Hematopoietic multipotent progenitor cell treated with erythropoietin and hydrocortisone succinate and interleukin-3 and kit ligand, for 17 days (in vitro differentiated cells): ENCODE measurements around the gene RHBDD1.

Source experiments
- DNase-seq: peaks from one replicate; pipeline ENCODE4 v3.0.0-alpha.2; 2015; ENCODE audit warnings: low spot score

RHBDD1 gene

GRCh38 chr2:226845386-226846116 is 9.7 kb downstream of the RHBDD1 start:
- DNase-seq = no peak

GRCh38 chr2:226847090-226847489 is 11.2 kb downstream of the RHBDD1 start:
- DNase-seq = no peak

- DNase-seq = no peak
These were observed 11.7 kb downstream of the RHBDD1 start for GRCh38 chr2:226847511-226847910.

GRCh38 chr2:226849349-226849748 is 13.5 kb downstream of the RHBDD1 start:
- no peak for DNase-seq

GRCh38 chr2:226850024-226850423 is 14.2 kb downstream of the RHBDD1 start:
- no peak for DNase-seq

GRCh38 chr2:226855787-226856186 is 19.9 kb downstream of the RHBDD1 start:
- no peak for DNase-seq

- no peak for DNase-seq
These were observed 24.2 kb downstream of the RHBDD1 start for GRCh38 chr2:226860087-226860486.

- DNase-seq = no peak
These were observed 26.8 kb downstream of the RHBDD1 start for GRCh38 chr2:226862623-226863022.

- DNase-seq = no peak
These were observed 29.4 kb downstream of the RHBDD1 start for GRCh38 chr2:226865273-226865672.

- no peak for DNase-seq
These were observed 29.9 kb downstream of the RHBDD1 start for GRCh38 chr2:226865710-226866109.

- DNase-seq = no peak
These were observed 32.7 kb downstream of the RHBDD1 start for GRCh38 chr2:226868331-226869162.

- no peak for DNase-seq
These were observed 33.5 kb downstream of the RHBDD1 start for GRCh38 chr2:226869371-226869770.

GRCh38 chr2:226873051-226873620 is 37.3 kb downstream of the RHBDD1 start:
- no peak for DNase-seq

- no peak for DNase-seq
These were observed 38.0 kb downstream of the RHBDD1 start for GRCh38 chr2:226873826-226874225.

- DNase-seq = no peak
These were observed 38.9 kb downstream of the RHBDD1 start for GRCh38 chr2:226874749-226875148.

- no peak for DNase-seq
These were observed 39.8 kb downstream of the RHBDD1 start for GRCh38 chr2:226875438-226876225.

- no peak for DNase-seq
These were observed 41.6 kb downstream of the RHBDD1 start for GRCh38 chr2:226877491-226877890.

- DNase-seq = no peak
These were observed 45.4 kb downstream of the RHBDD1 start for GRCh38 chr2:226881287-226881686.

GRCh38 chr2:226882606-226883005 is 46.8 kb downstream of the RHBDD1 start:
- DNase-seq = no peak

GRCh38 chr2:226883296-226883795 is 47.5 kb downstream of the RHBDD1 start:
- no peak for DNase-seq

GRCh38 chr2:226884166-226884565 is 48.3 kb downstream of the RHBDD1 start:
- DNase-seq = no peak
